HG03469 (cell line): ENCODE data around the gene CHD9.

ENCODE experiments used
- ATAC-seq: cut with Tn5 transposase; IDR thresholded peaks from one replicate; pipeline ENCODE4 v1.9.1; 2021; ENCODE audit warnings: mild to moderate bottlenecking, moderate library complexity, moderate number of reproducible peaks; ENCODE audit not compliant: unreplicated experiment

CHD9 gene

DNA sequence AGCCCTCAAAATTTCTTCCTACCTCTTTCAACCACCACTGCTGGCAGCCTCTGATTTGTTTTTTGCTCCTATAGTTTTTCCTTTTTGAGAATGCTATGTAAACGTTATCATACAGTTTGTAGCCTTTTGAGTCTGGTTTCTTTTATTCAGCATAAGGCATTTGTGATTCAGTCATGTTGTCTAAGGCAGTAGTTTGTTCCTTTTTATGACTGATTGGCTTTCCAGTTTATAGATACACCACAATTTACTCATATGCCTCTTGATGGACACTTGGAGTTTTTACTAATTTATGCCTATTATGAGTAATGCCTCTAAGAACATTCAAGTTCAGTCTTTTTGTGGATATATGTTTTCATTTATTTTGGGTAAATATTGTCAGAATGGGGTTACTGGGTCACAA lies 136.6 kb downstream of the CHD9 start:
- no peak for ATAC-seq

DNA sequence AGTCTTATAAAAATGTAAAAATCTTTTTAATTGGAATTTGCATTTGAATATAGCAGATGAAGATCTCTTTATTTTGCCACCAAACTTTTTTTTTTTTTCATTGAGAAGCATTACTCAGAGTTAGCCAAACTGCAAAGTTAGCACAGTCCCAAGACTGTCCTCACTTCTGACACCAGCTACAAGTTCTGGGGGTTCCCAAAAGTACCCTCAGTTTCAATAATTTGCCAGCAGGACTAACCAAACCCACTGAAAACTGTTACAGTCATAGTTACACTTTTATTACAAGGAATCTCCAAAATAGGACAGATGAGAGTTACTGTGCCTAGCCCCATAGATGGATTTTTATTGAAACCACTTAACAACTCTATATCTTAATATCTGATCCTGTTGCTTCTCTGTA lies 144.1 kb downstream of the CHD9 start:
- no peak for ATAC-seq

DNA sequence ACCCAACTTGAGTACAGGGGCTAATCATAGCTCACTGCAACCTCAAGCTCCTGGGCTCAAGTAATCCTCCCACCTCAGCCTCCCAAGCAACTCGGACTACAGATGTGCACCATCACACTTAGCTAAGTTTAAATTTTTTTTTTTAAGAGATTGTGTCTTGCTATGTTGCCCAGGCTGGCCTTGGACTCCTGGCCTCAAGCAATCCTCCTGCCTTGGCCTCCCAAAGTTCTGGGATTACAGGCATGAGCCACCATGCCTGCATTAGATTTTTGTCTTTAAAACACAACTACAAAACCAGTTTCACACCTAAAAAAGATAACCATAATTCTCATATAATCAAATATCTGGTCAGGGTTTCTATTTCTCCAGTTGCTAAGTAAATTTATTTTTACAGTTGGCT lies 147.1 kb downstream of the CHD9 start:
- no peak for ATAC-seq

DNA sequence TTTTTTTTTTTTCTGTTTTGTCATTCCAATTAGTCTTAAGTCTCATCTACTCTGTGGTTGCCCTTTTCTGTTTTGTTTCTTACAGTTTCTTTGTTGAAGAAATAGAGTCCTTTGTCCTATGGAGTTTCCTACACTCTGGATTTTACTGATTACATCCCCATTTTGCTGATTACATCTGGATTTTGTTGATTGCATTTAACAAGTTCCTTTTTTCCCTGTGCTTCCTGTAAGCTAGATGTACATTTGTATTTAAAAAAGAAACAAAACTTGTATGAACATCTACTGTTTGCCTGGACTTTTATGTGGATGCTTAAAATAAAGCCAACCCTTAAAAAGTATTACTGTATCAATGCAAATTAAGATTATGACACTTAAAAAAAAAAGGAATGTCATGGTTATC lies 147.6 kb downstream of the CHD9 start:
- no peak for ATAC-seq

- ATAC-seq, result peak; percentile 69
These were observed 153.3 kb downstream of the CHD9 start for GRCh38 chr16:53207810-53208752.

GRCh38 chr16:53209429-53209828 lies 154.6 kb downstream of the CHD9 start:
- no peak for ATAC-seq

DNA sequence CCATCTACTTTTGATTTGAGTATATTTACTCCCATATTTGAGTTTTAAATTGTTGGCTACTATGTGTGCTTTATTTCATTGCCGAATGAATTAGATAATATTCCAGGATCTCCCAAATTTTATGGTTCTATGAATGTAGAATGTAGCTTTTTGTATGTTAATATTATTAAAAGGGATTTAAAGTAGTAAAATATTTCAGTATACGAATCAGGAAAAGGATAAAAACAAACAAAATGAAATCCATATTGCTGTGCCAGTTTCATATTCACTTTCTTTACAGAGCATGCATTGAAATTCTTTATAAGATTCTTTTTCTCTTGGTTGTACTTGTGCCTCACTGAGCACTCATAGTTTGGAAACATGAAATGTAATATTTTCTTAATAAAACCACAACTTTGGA lies 155.1 kb downstream of the CHD9 start:
- no peak for ATAC-seq

DNA sequence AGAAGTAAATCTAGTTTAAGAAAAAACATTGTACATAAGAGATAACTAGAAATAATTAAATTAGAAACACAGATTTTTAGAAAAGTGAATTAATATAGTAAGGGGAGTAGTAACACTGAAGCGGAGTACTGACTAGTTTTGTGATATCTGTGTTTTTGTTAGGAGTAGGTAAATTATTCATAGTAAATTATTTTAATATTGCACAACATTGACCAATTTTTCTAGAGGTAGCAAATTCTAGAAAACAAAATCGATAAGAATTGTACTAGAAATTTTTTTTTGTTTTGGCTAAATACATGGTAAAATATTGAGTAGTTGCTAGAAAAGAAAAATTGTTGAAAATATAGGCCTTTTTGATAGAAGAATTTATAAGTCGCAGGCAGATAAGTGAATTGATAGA lies 156.5 kb downstream of the CHD9 start:
- no peak for ATAC-seq

DNA sequence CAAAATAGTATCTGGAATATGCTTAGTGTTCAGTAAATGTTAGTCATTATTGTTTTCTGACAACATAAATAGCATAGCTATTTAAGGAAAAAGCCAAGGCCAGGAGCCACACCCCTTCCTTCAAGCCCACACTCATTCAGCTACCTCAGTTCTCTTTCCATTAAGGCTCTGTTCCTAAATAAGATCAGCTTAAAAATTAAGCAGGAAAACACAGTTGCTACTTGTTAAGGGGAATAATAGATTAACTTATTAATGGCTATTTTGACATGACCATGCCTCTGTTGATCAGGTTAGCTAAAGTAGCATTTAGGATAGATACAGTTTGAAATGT lies 158.1 kb downstream of the CHD9 start:
- ATAC-seq, result no peak

GRCh38 chr16:53213542-53213941 lies 158.8 kb downstream of the CHD9 start:
- no peak for ATAC-seq

GRCh38 chr16:53216798-53217197 lies 162.0 kb downstream of the CHD9 start:
- ATAC-seq, result no peak

- no peak for ATAC-seq
These were observed 164.6 kb downstream of the CHD9 start for GRCh38 chr16:53219371-53219770.

DNA sequence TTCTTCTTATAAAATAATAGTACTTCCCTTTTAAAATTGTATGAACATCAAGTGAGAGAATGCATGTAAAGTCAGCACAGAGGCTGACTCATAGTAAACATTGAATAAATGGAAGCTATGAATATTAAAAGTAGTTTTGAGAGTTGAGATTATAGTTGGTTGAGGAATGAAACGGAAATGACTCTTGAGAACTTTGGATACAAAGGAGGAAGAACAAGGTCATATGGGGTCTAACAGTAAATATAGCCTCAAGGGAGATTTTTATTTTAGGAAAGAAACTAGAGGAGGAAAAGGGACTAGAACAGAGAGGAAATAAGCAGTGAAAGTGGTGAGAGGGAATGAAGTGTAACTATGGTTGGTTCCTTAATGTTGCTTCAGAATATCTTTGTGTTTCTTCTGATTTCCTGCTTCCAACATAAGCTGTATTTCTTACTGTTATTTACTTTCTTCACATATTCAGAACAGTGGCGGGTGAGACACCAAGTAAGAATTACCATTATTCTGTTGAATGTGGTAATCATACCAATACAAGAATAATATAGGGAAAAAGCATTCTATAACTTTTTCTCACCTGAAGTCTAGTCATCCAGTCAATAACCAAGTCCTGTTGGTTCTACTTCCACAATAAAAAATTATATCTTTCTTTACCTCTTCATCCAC lies 165.1 kb downstream of the CHD9 start:
- ATAC-seq, result peak; percentile 36

DNA sequence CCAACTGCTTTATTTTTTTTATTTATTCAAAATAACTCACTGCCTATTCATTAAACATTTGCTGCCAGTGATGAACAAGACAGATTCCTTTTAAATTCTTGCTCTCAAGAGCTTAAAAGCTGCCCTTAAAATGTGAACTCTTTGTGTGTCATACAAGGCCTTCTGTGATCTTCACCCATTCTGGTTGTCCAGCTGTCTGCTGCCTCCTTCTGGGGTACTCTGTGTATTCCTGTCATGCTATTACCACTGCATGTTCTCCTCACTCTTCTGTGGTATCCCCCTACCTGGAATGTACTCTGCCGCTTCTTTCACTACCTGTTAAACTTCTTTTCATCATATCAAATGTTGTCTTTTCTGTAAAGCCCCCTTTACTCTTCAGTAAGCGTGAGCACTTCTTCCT lies 165.8 kb downstream of the CHD9 start:
- no peak for ATAC-seq

- ATAC-seq, result no peak
These were observed 170.3 kb downstream of the CHD9 start for GRCh38 chr16:53224951-53225533.

GRCh38 chr16:53232826-53233529 lies 178.2 kb downstream of the CHD9 start:
- no peak for ATAC-seq

GRCh38 chr16:53234836-53235235 lies 180.0 kb downstream of the CHD9 start:
- no peak for ATAC-seq

GRCh38 chr16:53235851-53236250 lies 181.1 kb downstream of the CHD9 start:
- no peak for ATAC-seq

- no peak for ATAC-seq
These were observed 194.5 kb downstream of the CHD9 start for GRCh38 chr16:53249331-53249730.

GRCh38 chr16:53257001-53257400 lies 202.2 kb downstream of the CHD9 start:
- ATAC-seq, result no peak

DNA sequence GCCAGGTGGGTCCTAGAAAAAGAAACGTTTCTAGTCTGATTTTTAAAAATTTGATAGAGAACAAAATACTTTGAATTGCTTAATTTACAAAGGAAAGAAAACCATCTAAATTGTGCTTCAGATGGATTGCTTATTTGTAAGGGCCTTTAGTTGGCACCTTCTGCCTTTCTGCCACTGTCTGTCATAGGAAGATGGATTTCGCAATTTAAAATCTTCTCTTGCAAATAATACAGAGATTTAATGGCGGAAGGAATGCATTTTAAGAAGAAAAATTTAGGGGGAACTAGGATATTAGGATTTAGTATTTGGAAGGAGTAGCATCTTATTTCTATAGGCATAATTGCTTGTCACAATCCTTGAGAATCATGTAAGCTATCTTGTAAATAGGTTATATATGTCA lies 204.0 kb downstream of the CHD9 start:
- no peak for ATAC-seq
